MM.1S (cell line): Measurements from ENCODE around the gene HDAC9.

Experiments used
- DNase-seq: peaks from one replicate; pipeline ENCODE4 v3.0.0-alpha.2; 2015
- H2AFZ ChIP-seq: fragments of 300-600 bp; sonication (generic); 2 replicates; pipeline ENCODE4 v1.6.0; 2016; ENCODE audit warnings: antibody characterized with exemption, low read length
- H3F3A ChIP-seq: fragments of 300-600 bp; sonication (generic); 2 replicates; pipeline ENCODE4 v1.6.1; 2016; ENCODE audit warnings: mild to moderate bottlenecking, antibody characterized with exemption, low read length, moderate library complexity, mixed read lengths; ENCODE audit not compliant: insufficient read depth
- H3K27ac ChIP-seq: fragments of 300-600 bp; sonication (generic); 2 replicates; pipeline ENCODE4 v1.5.1; 2016; ENCODE audit warnings: mild to moderate bottlenecking, low read length
- H3K27me3 ChIP-seq: fragments of 300-600 bp; sonication (generic); replicated peaks from 2 replicates; pipeline ENCODE4 v1.6.0; 2016; ENCODE audit warnings: low read length; ENCODE audit not compliant: insufficient read depth
- H3K36me3 ChIP-seq: fragments of 300-600 bp; sonication (generic); replicated peaks from 2 replicates; pipeline ENCODE4 v1.6.1; 2016; ENCODE audit warnings: mild to moderate bottlenecking, low read length, mixed read lengths; ENCODE audit not compliant: insufficient read depth
- H3K4me1 ChIP-seq: fragments of 300-600 bp; sonication (generic); 2 replicates; pipeline ENCODE4 v1.6.1; 2016; ENCODE audit warnings: low read length, mixed read lengths
- H3K4me2 ChIP-seq: fragments of 300-600 bp; sonication (generic); 2 replicates; pipeline ENCODE4 v1.6.0; 2016; ENCODE audit warnings: low read depth, low read length
- H3K4me3 ChIP-seq: fragments of 300-600 bp; sonication (generic); 2 replicates; pipeline ENCODE4 v1.5.1; 2016; ENCODE audit warnings: low read length, mixed read lengths
- H3K79me2 ChIP-seq: fragments of 300-600 bp; sonication (generic); 2 replicates; pipeline ENCODE4 v1.6.1; 2016; ENCODE audit warnings: mixed run types, low read length, mixed read lengths
- H3K9ac ChIP-seq: fragments of 300-600 bp; sonication (generic); 2 replicates; pipeline ENCODE4 v1.6.1; 2016; ENCODE audit warnings: low read length, mixed read lengths
- H3K9me2 ChIP-seq: fragments of 300-600 bp; sonication (generic); replicated peaks from 2 replicates; pipeline ENCODE4 v1.6.1; 2016; ENCODE audit warnings: mild to moderate bottlenecking, low read length, mixed read lengths; ENCODE audit not compliant: insufficient read depth
- H3K9me3 ChIP-seq: fragments of 300-600 bp; sonication (generic); replicated peaks from 2 replicates; pipeline ENCODE4 v1.6.1; 2016; ENCODE audit warnings: mild to moderate bottlenecking, low read length, mixed read lengths; ENCODE audit not compliant: insufficient read depth
- H4K20me1 ChIP-seq: fragments of 300-600 bp; sonication (generic); 2 replicates; pipeline ENCODE4 v1.6.1; 2016; ENCODE audit warnings: mild to moderate bottlenecking, low read length, moderate library complexity, mixed read lengths; ENCODE audit not compliant: insufficient read depth
- CTCF ChIP-seq: fragments of 300-600 bp; sonication (generic); IDR thresholded peaks from 2 replicates; pipeline ENCODE4 v1.5.1; 2016; ENCODE audit warnings: antibody characterized with exemption, low read length, mixed read lengths
- EZH2 ChIP-seq: fragments of 300-600 bp; sonication (generic); optimal IDR thresholded peaks from 2 replicates; pipeline ENCODE3; 2017; ENCODE audit warnings: low read depth, mild to moderate bottlenecking, antibody characterized with exemption, low read length, mixed read lengths
- EZH2phosphoT487 ChIP-seq: fragments of 300-600 bp; sonication (generic); IDR thresholded peaks from 2 replicates; pipeline ENCODE4 v1.6.1; 2018; ENCODE audit warnings: antibody characterized with exemption, low read length

HDAC9 gene

GRCh38 chr7:18821554-18821953 is 326.0 kb downstream of the HDAC9 start:
- Histone ChIP-seq H4K20me1 (no peaks in the 10 kb centered on the region), H3K27me3 (no peaks in the 10 kb centered on the region), H3K27ac (no peak overlapping the region), H3K4me2 (no peak overlapping the region), H3F3A (no peaks in the 10 kb centered on the region), H3K79me2 (no peaks in the 10 kb centered on the region), H3K9me2 (no peaks in the 10 kb centered on the region), H3K36me3 (no peaks in the 10 kb centered on the region), H3K4me3 (no peak overlapping the region), H2AFZ (no peak overlapping the region), H3K4me1 (no peaks in the 10 kb centered on the region), H3K9me3 (no peaks in the 10 kb centered on the region), H3K9ac (no peak overlapping the region)
- TF ChIP-seq EZH2: no peak
- TF ChIP-seq EZH2phosphoT487: no peak
- no peak for TF ChIP-seq CTCF
- DNase-seq: no peak

DNA sequence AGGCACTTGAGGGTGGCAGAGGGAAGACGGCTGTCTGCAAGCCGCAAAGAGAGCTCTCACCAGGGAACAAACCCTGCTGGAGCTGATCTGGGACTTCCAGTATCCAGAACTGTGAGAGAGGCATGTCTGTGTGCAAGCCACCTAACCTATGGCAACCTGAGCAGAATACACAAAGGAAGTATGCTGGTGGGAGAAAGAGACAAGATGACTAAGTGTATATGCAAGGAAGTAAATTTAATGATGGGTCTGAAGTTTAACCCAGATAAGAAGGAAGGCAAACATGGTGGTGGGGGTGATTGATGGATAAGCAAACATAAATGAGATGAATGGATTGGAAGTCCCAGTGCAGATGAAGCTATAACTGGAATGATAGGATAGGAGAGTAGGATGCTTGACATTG is 328.6 kb downstream of the HDAC9 start:
- H3K27me3 ChIP-seq: no peaks in the 10 kb centered on the region
- no peaks in the 10 kb centered on the region; the same call in 1 of the 2 replicates for H3K4me1 ChIP-seq
- DNase-seq: no peak
- TF ChIP-seq EZH2 (no peak), CTCF (no peak), EZH2phosphoT487 (no peak)
- H3K79me2 ChIP-seq: no peaks in the 10 kb centered on the region
- H3K9ac ChIP-seq: no peak overlapping the region
- no peaks in the 10 kb centered on the region for H3K36me3 ChIP-seq
- no peaks in the 10 kb centered on the region for H3K9me3 ChIP-seq
- no peak overlapping the region for H3K27ac ChIP-seq
- no peak overlapping the region for H3K4me3 ChIP-seq
- no peaks in the 10 kb centered on the region for H4K20me1 ChIP-seq
- H3K4me2 ChIP-seq: no peak overlapping the region
- H3K9me2 ChIP-seq: no peaks in the 10 kb centered on the region
- H3F3A ChIP-seq: no peaks in the 10 kb centered on the region
- H2AFZ ChIP-seq: no peak overlapping the region

- no peaks in the 10 kb centered on the region for H3K36me3 ChIP-seq
- no peaks in the 10 kb centered on the region; the same call in 1 of the 2 replicates for H3K4me1 ChIP-seq
- no peak overlapping the region for H3K4me3 ChIP-seq
- no peak overlapping the region for H2AFZ ChIP-seq
- no peak overlapping the region for H3K27ac ChIP-seq
- DNase-seq: no peak
- no peaks in the 10 kb centered on the region for H4K20me1 ChIP-seq
- H3K4me2 ChIP-seq: no peak overlapping the region
- no peaks in the 10 kb centered on the region for H3K9me3 ChIP-seq
- no peaks in the 10 kb centered on the region for H3K27me3 ChIP-seq
- no peaks in the 10 kb centered on the region for H3K79me2 ChIP-seq
- no peaks in the 10 kb centered on the region for H3K9me2 ChIP-seq
- no peak overlapping the region for H3K9ac ChIP-seq
- H3F3A ChIP-seq: no peaks in the 10 kb centered on the region
- no peak for TF ChIP-seq EZH2phosphoT487
Observed at GRCh38 chr7:18828260-18828993, 332.9 kb downstream of the HDAC9 start.
